Measurements from ENCODE around the gene PIK3C2G.

The PIK3C2G gene

DNA sequence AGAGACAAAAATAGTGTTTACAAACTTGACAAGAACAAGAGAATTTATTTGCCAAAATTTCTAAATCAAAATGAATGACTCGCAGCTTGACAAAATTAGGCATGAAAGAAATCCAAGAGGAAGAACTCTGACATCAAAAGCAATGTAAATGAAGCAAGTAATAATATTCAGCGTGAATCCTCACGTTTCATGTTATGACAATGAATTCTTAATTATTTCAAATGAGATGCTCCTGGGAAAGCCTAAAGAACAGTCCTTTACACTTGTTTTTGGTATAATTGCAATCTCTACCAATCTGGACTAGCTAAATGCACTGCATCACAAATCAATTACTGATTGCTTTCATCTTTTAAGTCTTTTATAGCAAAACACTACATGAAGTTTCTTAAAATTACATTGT lies 29.1 kb downstream of the PIK3C2G start:
- no peak overlapping the region for H3K14ac ChIP-seq (ENCODE audit: low read length in 2 of 2)
- H3K4me1 ChIP-seq (ENCODE audit: control insufficient read depth, insufficient read depth, low read depth, low read length): no peaks in the 10 kb centered on the region
- H2BK5ac ChIP-seq (ENCODE audit: low read depth, low read length, poor library complexity, severe bottlenecking): no peak overlapping the region
- no peak overlapping the region for H3K4me3 ChIP-seq (ENCODE audit: insufficient read depth in 1 of 2, low read depth in 1 of 2, low read length in 2 of 2)
- DNase-seq: no peak
- no peak overlapping the region for H2BK15ac ChIP-seq (ENCODE audit: low read depth, poor library complexity, severe bottlenecking)
- H3K4me2 ChIP-seq (ENCODE audit: low read length, poor library complexity, severe bottlenecking): no peak overlapping the region
- no peak overlapping the region for H4K91ac ChIP-seq (ENCODE audit: low read length)
- no peak overlapping the region for H4K8ac ChIP-seq (ENCODE audit: low read length)
- no peaks in the 10 kb centered on the region for H3K9me3 ChIP-seq (ENCODE audit: control insufficient read depth, low read length)
- no peaks in the 10 kb centered on the region for H3K79me1 ChIP-seq (replicated peaks; ENCODE audit: low read length, poor library complexity, severe bottlenecking)
- no peak overlapping the region for H3K9ac ChIP-seq (ENCODE audit: low read length)
- no peak overlapping the region for H3K18ac ChIP-seq (ENCODE audit: low read depth in 1 of 2, low read length in 2 of 2)
- no peak overlapping the region for H2BK12ac ChIP-seq (ENCODE audit: low read length in 2 of 2)
- H3K27ac ChIP-seq (ENCODE audit: low read length, poor library complexity, severe bottlenecking): no peak overlapping the region
- H3K23ac ChIP-seq (ENCODE audit: low read length in 2 of 2): no peak overlapping the region
- H2AK5ac ChIP-seq (ENCODE audit: low read length, severe bottlenecking): no peak overlapping the region
- no peaks in the 10 kb centered on the region for H3K36me3 ChIP-seq (ENCODE audit: control insufficient read depth in 1 of 2, insufficient read depth in 2 of 2, low read depth in 1 of 2, low read length in 2 of 2)
- no peak overlapping the region for H3K4ac ChIP-seq (ENCODE audit: low read depth in 1 of 2, low read length in 2 of 2)
- H2BK120ac ChIP-seq (ENCODE audit: low read depth, low read length): no peak overlapping the region
- H3K27me3 ChIP-seq (ENCODE audit: control insufficient read depth in 1 of 2, insufficient read depth in 1 of 2, low read length in 2 of 2): no peaks in the 10 kb centered on the region
- 89% methylated on average over 3 of the region's 3 CpGs for WGBS
- no peak overlapping the region for H2AFZ ChIP-seq (ENCODE audit: low read depth, low read length)

DNA sequence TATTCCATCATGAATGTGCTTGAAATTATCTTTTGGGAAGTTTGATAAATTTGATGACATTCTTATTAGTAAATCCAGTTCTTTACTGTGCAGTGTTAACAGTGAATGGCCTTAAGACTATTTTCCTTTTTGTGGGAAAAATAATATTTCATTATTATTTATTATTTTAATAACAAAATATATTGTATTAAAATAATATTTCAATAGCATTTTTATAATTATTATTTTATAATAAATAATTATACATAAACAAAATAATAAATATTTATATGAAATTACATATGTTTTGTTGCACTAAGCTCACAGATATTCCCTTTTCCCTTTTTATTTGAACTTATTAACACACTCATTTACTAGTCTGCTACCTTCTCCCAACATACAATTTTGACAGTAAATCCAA lies 33.6 kb downstream of the PIK3C2G start:
- Histone ChIP-seq H3K79me1 (replicated peaks; ENCODE audit: low read length, poor library complexity, severe bottlenecking) (no peaks in the 10 kb centered on the region), H2AFZ (ENCODE audit: low read depth, low read length) (no peak overlapping the region), H3K23ac (ENCODE audit: low read length in 2 of 2) (no peak overlapping the region), H2BK12ac (ENCODE audit: low read length in 2 of 2) (no peak overlapping the region), H2BK120ac (ENCODE audit: low read depth, low read length) (no peak overlapping the region), H3K4me3 (ENCODE audit: insufficient read depth in 1 of 2, low read depth in 1 of 2, low read length in 2 of 2) (no peak overlapping the region), H3K4ac (ENCODE audit: low read depth in 1 of 2, low read length in 2 of 2) (no peak overlapping the region), H3K4me2 (ENCODE audit: low read length, poor library complexity, severe bottlenecking) (no peak overlapping the region), H4K91ac (ENCODE audit: low read length) (no peak overlapping the region), H3K18ac (ENCODE audit: low read depth in 1 of 2, low read length in 2 of 2) (no peak overlapping the region), H3K9ac (ENCODE audit: low read length) (no peak overlapping the region), H2BK15ac (ENCODE audit: low read depth, poor library complexity, severe bottlenecking) (no peak overlapping the region), H3K27me3 (ENCODE audit: control insufficient read depth in 1 of 2, insufficient read depth in 1 of 2, low read length in 2 of 2) (no peaks in the 10 kb centered on the region), H3K36me3 (ENCODE audit: control insufficient read depth in 1 of 2, insufficient read depth in 2 of 2, low read depth in 1 of 2, low read length in 2 of 2) (no peaks in the 10 kb centered on the region), H2BK5ac (ENCODE audit: low read depth, low read length, poor library complexity, severe bottlenecking) (no peak overlapping the region), H3K27ac (ENCODE audit: low read length, poor library complexity, severe bottlenecking) (no peak overlapping the region), H3K14ac (ENCODE audit: low read length in 2 of 2) (no peak overlapping the region), H3K9me3 (ENCODE audit: control insufficient read depth, low read length) (peaks cover 5% of the 10 kb centered on the region), H4K8ac (ENCODE audit: low read length) (no peak overlapping the region), H2AK5ac (ENCODE audit: low read length, severe bottlenecking) (no peak overlapping the region), H3K4me1 (ENCODE audit: control insufficient read depth, insufficient read depth, low read depth, low read length) (no peaks in the 10 kb centered on the region)
- DNase-seq: no peak

DNA sequence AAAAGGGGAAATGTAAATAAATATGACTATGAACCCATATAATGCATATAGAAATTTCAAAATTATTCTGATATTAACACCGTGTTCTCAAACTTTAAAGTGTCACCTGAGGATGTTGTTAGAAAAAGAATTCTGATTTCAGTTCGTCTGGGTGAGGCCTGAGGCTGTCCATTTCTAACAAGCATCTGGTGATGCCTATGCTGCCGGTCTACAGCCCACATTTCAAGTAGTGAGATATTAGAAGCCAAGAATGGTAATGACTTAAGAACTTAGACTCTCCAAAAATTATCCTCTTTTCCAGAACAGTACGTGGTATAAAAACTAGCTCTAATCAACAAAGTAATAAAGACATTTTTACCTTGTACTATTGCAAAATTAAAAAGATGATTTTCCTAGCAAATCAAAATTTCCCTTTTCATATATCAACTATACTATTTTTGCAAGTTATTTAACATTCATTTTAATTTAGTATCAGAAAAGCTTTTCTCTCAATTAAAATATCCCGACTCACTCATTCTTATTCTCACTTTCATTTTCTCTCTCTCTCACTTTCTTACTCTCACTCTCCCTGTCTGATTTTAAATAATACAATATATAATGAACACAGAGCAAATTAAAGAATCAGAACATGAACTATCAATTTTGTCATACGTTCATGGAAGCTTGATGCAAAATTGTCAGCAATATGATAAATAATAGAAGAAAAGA lies 35.0 kb downstream of the PIK3C2G start:
- peak overlapping the region in 1 of 2 experiments; percentile 69 for H3K4me3 ChIP-seq (ENCODE audit: insufficient read depth in 1 of 2, low read depth in 1 of 2, low read length in 2 of 2)
- H3K79me1 ChIP-seq (replicated peaks; ENCODE audit: low read length, poor library complexity, severe bottlenecking): no peaks in the 10 kb centered on the region
- no peak overlapping the region for H2BK120ac ChIP-seq (ENCODE audit: low read depth, low read length)
- no peak overlapping the region for H3K23ac ChIP-seq (ENCODE audit: low read length in 2 of 2)
- no peaks in the 10 kb centered on the region for H3K27me3 ChIP-seq (ENCODE audit: control insufficient read depth in 1 of 2, insufficient read depth in 1 of 2, low read length in 2 of 2)
- no peak overlapping the region for H2BK5ac ChIP-seq (ENCODE audit: low read depth, low read length, poor library complexity, severe bottlenecking)
- no peak overlapping the region for H4K8ac ChIP-seq (ENCODE audit: low read length)
- no peak overlapping the region for H3K4me2 ChIP-seq (ENCODE audit: low read length, poor library complexity, severe bottlenecking)
- H3K9ac ChIP-seq (ENCODE audit: low read length): peak overlapping the region; percentile 88
- no peak overlapping the region for H4K91ac ChIP-seq (ENCODE audit: low read length)
- no peak overlapping the region for H3K14ac ChIP-seq (ENCODE audit: low read length in 2 of 2)
- 75% methylated on average over 2 of the region's 6 CpGs for WGBS
- H2AFZ ChIP-seq (ENCODE audit: low read depth, low read length): no peak overlapping the region
- H2BK12ac ChIP-seq (ENCODE audit: low read length in 2 of 2): no peak overlapping the region
- no peaks in the 10 kb centered on the region for H3K36me3 ChIP-seq (ENCODE audit: control insufficient read depth in 1 of 2, insufficient read depth in 2 of 2, low read depth in 1 of 2, low read length in 2 of 2)
- H3K4ac ChIP-seq (ENCODE audit: low read depth in 1 of 2, low read length in 2 of 2): no peak overlapping the region
- no peak overlapping the region for H3K27ac ChIP-seq (ENCODE audit: low read length, poor library complexity, severe bottlenecking)
- no peak overlapping the region for H2AK5ac ChIP-seq (ENCODE audit: low read length, severe bottlenecking)
- H3K18ac ChIP-seq (ENCODE audit: low read depth in 1 of 2, low read length in 2 of 2): no peak overlapping the region
- no peak for DNase-seq
- no peaks in the 10 kb centered on the region for H3K4me1 ChIP-seq (ENCODE audit: control insufficient read depth, insufficient read depth, low read depth, low read length)
- no peak overlapping the region for H2BK15ac ChIP-seq (ENCODE audit: low read depth, poor library complexity, severe bottlenecking)
- peaks cover 5% of the 10 kb centered on the region for H3K9me3 ChIP-seq (ENCODE audit: control insufficient read depth, low read length)

DNA sequence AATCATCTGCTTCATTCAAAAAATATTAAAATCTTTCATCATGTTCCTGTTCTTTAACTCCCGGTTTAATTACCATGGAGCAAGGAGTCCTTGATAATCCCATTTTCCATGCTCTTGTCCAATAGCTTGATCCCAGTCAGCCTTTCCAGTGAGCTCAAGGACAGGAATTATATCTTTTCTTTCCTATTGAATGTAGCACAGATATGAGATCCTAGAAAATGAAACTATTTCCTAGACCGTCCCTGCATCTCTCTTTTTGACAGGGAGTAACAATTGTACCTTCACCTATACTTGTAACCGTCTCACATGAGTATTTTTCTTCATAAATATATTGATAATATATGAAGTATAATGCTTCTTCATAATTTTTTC lies 35.6 kb downstream of the PIK3C2G start:
- Histone ChIP-seq H3K79me1 (replicated peaks; ENCODE audit: low read length, poor library complexity, severe bottlenecking) (no peaks in the 10 kb centered on the region), H3K4me3 (ENCODE audit: insufficient read depth in 1 of 2, low read depth in 1 of 2, low read length in 2 of 2) (peak overlapping the region in 1 of 2 experiments; percentile 69), H3K27me3 (ENCODE audit: control insufficient read depth in 1 of 2, insufficient read depth in 1 of 2, low read length in 2 of 2) (no peaks in the 10 kb centered on the region), H2BK120ac (ENCODE audit: low read depth, low read length) (no peak overlapping the region), H3K14ac (ENCODE audit: low read length in 2 of 2) (no peak overlapping the region), H3K9ac (ENCODE audit: low read length) (peak overlapping the region; percentile 88), H3K4ac (ENCODE audit: low read depth in 1 of 2, low read length in 2 of 2) (no peak overlapping the region), H3K36me3 (ENCODE audit: control insufficient read depth in 1 of 2, insufficient read depth in 2 of 2, low read depth in 1 of 2, low read length in 2 of 2) (no peaks in the 10 kb centered on the region), H3K23ac (ENCODE audit: low read length in 2 of 2) (no peak overlapping the region), H3K18ac (ENCODE audit: low read depth in 1 of 2, low read length in 2 of 2) (no peak overlapping the region), H4K8ac (ENCODE audit: low read length) (no peak overlapping the region), H2BK15ac (ENCODE audit: low read depth, poor library complexity, severe bottlenecking) (no peak overlapping the region), H2AFZ (ENCODE audit: low read depth, low read length) (no peak overlapping the region), H4K91ac (ENCODE audit: low read length) (no peak overlapping the region), H2AK5ac (ENCODE audit: low read length, severe bottlenecking) (no peak overlapping the region), H2BK5ac (ENCODE audit: low read depth, low read length, poor library complexity, severe bottlenecking) (no peak overlapping the region), H3K4me2 (ENCODE audit: low read length, poor library complexity, severe bottlenecking) (no peak overlapping the region), H3K4me1 (ENCODE audit: control insufficient read depth, insufficient read depth, low read depth, low read length) (no peaks in the 10 kb centered on the region), H3K27ac (ENCODE audit: low read length, poor library complexity, severe bottlenecking) (no peak overlapping the region), H2BK12ac (ENCODE audit: low read length in 2 of 2) (no peak overlapping the region), H3K9me3 (ENCODE audit: control insufficient read depth, low read length) (peaks cover 5% of the 10 kb centered on the region)
- no peak for DNase-seq
- 100% methylated on average over 2 of the region's 3 CpGs for WGBS

Measured in mesenchymal stem cell (in vitro differentiated cells and primary cell).